Measurements from ENCODE around the gene ESR2.

The ESR2 gene

DNA sequence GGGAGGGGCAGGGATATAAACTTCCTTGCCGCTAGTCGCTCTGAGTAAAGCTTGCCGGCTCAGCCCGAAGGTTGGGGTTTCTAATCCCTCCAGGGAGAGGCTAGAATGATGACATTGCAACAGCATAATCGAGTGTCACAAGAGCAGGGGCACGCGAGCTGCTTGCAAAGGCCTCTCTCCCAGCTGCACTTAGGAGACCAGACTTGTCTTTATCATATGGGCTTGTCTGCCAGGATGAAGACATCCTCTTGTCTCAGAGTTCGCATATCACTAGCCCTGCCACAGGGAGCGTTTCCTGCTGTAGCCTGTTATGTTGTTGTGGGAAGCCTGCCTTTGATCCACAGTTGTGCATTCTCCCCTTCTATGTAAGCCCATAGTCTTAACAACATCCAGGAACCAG is 180.0 kb downstream of the ESR2 start:
- no peak for TF ChIP-seq EZH2phosphoT487 (IDR thresholded peaks at IDR 0.05; ENCODE audit: borderline replicate concordance, low read length)
- TF ChIP-seq, protein P1, sequence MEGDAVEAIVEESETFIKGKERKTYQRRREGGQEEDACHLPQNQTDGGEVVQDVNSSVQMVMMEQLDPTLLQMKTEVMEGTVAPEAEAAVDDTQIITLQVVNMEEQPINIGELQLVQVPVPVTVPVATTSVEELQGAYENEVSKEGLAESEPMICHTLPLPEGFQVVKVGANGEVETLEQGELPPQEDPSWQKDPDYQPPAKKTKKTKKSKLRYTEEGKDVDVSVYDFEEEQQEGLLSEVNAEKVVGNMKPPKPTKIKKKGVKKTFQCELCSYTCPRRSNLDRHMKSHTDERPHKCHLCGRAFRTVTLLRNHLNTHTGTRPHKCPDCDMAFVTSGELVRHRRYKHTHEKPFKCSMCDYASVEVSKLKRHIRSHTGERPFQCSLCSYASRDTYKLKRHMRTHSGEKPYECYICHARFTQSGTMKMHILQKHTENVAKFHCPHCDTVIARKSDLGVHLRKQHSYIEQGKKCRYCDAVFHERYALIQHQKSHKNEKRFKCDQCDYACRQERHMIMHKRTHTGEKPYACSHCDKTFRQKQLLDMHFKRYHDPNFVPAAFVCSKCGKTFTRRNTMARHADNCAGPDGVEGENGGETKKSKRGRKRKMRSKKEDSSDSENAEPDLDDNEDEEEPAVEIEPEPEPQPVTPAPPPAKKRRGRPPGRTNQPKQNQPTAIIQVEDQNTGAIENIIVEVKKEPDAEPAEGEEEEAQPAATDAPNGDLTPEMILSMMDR (IDR thresholded peaks at IDR 0.05; ENCODE audit: low read depth, low read length, poor library complexity, severe bottlenecking) = no peak
- Histone ChIP-seq H3F3A (ENCODE audit: control insufficient read depth, insufficient read depth) (peaks cover 2% of the 10 kb centered on the region; the same call in 1 of the 2 replicates), H3K27me3 (ENCODE audit: control insufficient read depth, low read length) (no peaks in the 10 kb centered on the region), H3K9me3 (ENCODE audit: control insufficient read depth, insufficient read depth, low read length) (no peaks in the 10 kb centered on the region), H4K20me1 (ENCODE audit: control insufficient read depth, insufficient read depth, low read depth, low read length) (no peaks in the 10 kb centered on the region), H3K79me2 (ENCODE audit: control insufficient read depth, low read length) (no peaks in the 10 kb centered on the region), H3K4me3 (ENCODE audit: low read length) (no peak overlapping the region), H3K9me2 (replicated peaks; ENCODE audit: control insufficient read depth, low read length) (no peaks in the 10 kb centered on the region), H3K4me2 (ENCODE audit: low read length) (no peak overlapping the region), H3K27ac (ENCODE audit: low read depth, low read length) (no peak overlapping the region), H3K36me3 (ENCODE audit: control insufficient read depth, low read length) (peaks cover 83% of the 10 kb centered on the region), H3K4me1 (ENCODE audit: control insufficient read depth, low read length) (no peaks in the 10 kb centered on the region; the same call in 1 of the 2 replicates)

DNA sequence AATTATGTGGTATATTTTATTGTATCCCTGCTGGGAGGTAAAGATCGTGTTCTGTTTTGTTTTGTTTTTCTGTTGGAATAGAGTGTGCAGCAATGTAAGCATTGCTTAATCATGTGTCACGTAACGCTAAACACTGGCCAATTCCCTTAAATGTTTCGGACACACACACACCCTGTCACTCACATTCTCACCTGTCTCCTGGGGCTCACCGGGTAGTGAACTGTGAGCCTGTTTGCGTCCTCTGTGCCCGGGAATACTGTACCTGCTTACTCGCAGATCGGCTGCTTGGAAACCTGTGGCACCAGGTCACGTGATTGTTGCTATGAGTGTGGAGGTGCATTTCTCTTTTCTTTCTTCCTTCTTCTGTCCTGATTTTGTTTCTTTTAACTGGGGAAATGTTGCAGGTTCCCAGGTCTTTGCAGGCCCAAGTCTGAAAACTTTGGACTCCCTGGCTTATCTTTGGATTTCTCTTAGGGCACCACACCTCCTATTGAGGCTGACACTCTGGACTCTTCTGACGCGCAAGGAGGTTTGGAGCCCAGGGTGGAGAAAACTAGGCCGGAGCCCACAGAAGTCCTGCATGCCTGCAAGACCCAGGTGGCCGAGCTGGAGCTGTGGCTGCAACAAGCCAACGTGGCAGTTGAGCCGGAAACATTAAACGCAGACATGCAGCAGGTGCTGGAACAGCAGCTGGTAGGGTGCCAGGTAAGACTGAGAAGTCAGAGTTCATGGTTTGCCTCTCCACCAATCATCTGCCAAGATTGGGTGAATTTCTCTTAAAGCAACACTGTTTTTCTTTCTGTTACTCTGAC is 181.1 kb downstream of the ESR2 start:
- Histone ChIP-seq H3K27ac (ENCODE audit: low read depth, low read length) (no peak overlapping the region), H3K4me2 (ENCODE audit: low read length) (no peak overlapping the region), H3K9me2 (replicated peaks; ENCODE audit: control insufficient read depth, low read length) (no peaks in the 10 kb centered on the region), H3K27me3 (ENCODE audit: control insufficient read depth, low read length) (no peaks in the 10 kb centered on the region), H3K4me3 (ENCODE audit: low read length) (no peak overlapping the region), H4K20me1 (ENCODE audit: control insufficient read depth, insufficient read depth, low read depth, low read length) (no peaks in the 10 kb centered on the region), H3K9me3 (ENCODE audit: control insufficient read depth, insufficient read depth, low read length) (no peaks in the 10 kb centered on the region), H3K79me2 (ENCODE audit: control insufficient read depth, low read length) (no peaks in the 10 kb centered on the region), H3F3A (ENCODE audit: control insufficient read depth, insufficient read depth) (peaks cover 2% of the 10 kb centered on the region; the same call in 1 of the 2 replicates), H3K4me1 (ENCODE audit: control insufficient read depth, low read length) (no peaks in the 10 kb centered on the region; the same call in 1 of the 2 replicates), H3K36me3 (ENCODE audit: control insufficient read depth, low read length) (peaks cover 82% of the 10 kb centered on the region)
- no peak for TF ChIP-seq EZH2phosphoT487 (IDR thresholded peaks at IDR 0.05; ENCODE audit: borderline replicate concordance, low read length)
- TF ChIP-seq, protein P1 (IDR thresholded peaks at IDR 0.05; ENCODE audit: low read depth, low read length, poor library complexity, severe bottlenecking) = no peak

DNA sequence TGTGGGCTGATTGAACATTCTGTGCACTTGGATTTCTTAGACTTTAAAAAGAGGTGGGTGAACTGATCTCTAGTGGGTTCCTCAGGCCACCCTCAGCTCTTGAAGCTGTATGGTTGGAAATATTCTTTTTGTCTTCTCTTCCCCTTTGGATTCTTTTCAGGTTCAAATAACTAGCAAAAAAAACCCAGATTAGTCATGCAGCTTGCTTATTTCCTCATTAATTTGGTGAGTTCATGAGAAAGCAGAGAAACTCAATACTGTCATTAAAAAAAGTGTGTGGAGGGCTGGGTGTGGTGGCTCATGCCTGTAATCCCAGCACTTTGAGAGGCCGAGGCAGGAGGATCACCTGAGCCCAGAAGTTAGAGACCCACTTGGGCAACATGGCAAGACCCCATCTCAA is 183.4 kb downstream of the ESR2 start:
- no peak overlapping the region for H3K4me3 ChIP-seq (ENCODE audit: low read length)
- peaks cover 2% of the 10 kb centered on the region; the same call in 1 of the 2 replicates for H3F3A ChIP-seq (ENCODE audit: control insufficient read depth, insufficient read depth)
- no peaks in the 10 kb centered on the region; the same call in 1 of the 2 replicates for H3K4me1 ChIP-seq (ENCODE audit: control insufficient read depth, low read length)
- no peaks in the 10 kb centered on the region for H3K27me3 ChIP-seq (ENCODE audit: control insufficient read depth, low read length)
- no peaks in the 10 kb centered on the region for H3K79me2 ChIP-seq (ENCODE audit: control insufficient read depth, low read length)
- H4K20me1 ChIP-seq (ENCODE audit: control insufficient read depth, insufficient read depth, low read depth, low read length) = no peaks in the 10 kb centered on the region
- H3K4me2 ChIP-seq (ENCODE audit: low read length) = no peak overlapping the region
- H3K9me3 ChIP-seq (ENCODE audit: control insufficient read depth, insufficient read depth, low read length) = no peaks in the 10 kb centered on the region
- H3K36me3 ChIP-seq (ENCODE audit: control insufficient read depth, low read length) = peaks cover 87% of the 10 kb centered on the region
- H3K9me2 ChIP-seq (replicated peaks; ENCODE audit: control insufficient read depth, low read length) = no peaks in the 10 kb centered on the region
- H3K27ac ChIP-seq (ENCODE audit: low read depth, low read length) = no peak overlapping the region
- TF ChIP-seq EZH2phosphoT487 (IDR thresholded peaks at IDR 0.05; ENCODE audit: borderline replicate concordance, low read length) = no peak
- TF ChIP-seq, protein P1 (IDR thresholded peaks at IDR 0.05; ENCODE audit: low read depth, low read length, poor library complexity, severe bottlenecking) = no peak

All from DOHH2 (cell line).